ENCODE measurements around the gene NYNRIN.

DNA sequence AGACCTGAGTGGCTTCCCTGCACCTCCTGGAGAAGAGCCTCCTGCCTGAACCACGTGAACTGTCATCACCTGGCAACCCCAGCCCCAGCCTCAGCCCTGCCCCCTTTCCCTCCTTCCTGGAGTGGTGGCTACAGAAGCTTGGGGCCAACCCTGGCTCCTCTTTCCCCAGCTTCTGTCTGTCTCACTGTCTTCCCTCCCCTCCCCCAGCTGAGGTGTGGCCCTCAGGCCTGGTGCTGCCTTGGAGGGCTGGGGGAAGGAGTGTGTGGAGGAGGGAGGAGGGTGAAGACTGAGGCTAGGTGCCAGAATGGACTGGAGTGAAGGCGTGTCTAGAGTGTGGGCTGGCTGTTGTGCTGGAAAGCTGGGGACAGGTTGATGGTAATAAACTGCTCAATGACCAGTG lies 21.1 kb upstream of the NYNRIN start:
- TF ChIP-seq, protein P1, sequence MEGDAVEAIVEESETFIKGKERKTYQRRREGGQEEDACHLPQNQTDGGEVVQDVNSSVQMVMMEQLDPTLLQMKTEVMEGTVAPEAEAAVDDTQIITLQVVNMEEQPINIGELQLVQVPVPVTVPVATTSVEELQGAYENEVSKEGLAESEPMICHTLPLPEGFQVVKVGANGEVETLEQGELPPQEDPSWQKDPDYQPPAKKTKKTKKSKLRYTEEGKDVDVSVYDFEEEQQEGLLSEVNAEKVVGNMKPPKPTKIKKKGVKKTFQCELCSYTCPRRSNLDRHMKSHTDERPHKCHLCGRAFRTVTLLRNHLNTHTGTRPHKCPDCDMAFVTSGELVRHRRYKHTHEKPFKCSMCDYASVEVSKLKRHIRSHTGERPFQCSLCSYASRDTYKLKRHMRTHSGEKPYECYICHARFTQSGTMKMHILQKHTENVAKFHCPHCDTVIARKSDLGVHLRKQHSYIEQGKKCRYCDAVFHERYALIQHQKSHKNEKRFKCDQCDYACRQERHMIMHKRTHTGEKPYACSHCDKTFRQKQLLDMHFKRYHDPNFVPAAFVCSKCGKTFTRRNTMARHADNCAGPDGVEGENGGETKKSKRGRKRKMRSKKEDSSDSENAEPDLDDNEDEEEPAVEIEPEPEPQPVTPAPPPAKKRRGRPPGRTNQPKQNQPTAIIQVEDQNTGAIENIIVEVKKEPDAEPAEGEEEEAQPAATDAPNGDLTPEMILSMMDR (conservative IDR thresholded peaks at IDR 0.05; ENCODE audit: low read depth, low read length) = no peak
- TF ChIP-seq EZH2 (IDR thresholded peaks at IDR 0.05; ENCODE audit: low read length, unreplicated experiment) (no peak), EZH2phosphoT487 (IDR thresholded peaks at IDR 0.05; ENCODE audit: borderline replicate concordance, low read length) (no peak)

All from PC-3 (cell line).